ENCODE data around the gene PAX3. TPM values are rescaled to one million over a fixed set of nuclear protein-coding genes. Genes with fewer than 3 reads are reported as not detected.

PAX3 gene
- total RNA-seq, 2 donors from 2014 or later, result not detected

DNA sequence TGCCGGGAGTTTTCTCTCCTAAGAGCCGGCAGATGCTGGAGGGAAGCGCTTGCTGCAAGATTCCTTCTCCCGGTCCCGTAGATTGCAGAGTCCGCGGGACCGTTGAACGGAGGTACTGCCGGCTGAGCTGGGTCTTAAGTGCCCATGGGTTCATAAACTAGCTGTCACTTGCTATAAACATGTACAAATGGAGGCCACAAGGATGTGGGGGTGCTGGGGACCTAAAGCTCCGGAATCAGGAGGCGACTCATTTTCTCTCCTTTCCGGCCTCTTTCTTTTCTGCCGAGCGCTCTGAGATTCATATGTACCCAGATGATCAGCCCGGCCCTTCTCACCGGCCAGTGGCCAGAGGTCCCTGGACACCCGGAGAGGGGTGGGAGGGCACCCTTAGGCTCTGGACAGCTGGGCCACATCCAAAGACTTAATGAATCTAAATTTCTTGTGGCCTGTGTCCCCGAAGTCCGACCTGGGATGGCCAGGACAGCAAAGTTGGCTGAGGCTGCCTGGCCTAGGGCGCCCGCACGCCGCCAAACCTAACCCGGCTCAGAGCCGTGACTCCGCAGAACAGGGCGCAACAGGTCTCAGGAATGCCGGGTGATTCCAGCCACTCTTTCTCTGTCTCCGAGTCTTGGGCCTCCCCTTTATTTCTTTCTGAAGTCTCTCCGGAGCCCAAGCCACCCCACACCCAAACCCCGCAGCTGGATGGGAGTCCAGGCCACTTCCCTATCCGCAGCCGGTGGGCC is 2.4 kb upstream of the PAX3 start:
- intact Hi-C loops (cut with DNase I), result no loop called here
- Histone ChIP-seq H3K36me3 (no peaks in the 10 kb centered on the region), H3K27ac (no peak overlapping the region), H3K27me3 (replicated peaks; ENCODE audit: insufficient read depth) (peaks cover 89% of the 10 kb centered on the region), H3K4me3 (no peak overlapping the region), H3K9me3 (no peaks in the 10 kb centered on the region), H3K4me1 (replicated peaks) (no peaks in the 10 kb centered on the region)
- DNase-seq (ENCODE audit: low spot score), result no peak
- TF ChIP-seq, protein P1, sequence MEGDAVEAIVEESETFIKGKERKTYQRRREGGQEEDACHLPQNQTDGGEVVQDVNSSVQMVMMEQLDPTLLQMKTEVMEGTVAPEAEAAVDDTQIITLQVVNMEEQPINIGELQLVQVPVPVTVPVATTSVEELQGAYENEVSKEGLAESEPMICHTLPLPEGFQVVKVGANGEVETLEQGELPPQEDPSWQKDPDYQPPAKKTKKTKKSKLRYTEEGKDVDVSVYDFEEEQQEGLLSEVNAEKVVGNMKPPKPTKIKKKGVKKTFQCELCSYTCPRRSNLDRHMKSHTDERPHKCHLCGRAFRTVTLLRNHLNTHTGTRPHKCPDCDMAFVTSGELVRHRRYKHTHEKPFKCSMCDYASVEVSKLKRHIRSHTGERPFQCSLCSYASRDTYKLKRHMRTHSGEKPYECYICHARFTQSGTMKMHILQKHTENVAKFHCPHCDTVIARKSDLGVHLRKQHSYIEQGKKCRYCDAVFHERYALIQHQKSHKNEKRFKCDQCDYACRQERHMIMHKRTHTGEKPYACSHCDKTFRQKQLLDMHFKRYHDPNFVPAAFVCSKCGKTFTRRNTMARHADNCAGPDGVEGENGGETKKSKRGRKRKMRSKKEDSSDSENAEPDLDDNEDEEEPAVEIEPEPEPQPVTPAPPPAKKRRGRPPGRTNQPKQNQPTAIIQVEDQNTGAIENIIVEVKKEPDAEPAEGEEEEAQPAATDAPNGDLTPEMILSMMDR (IDR thresholded peaks at IDR 0.05), result no peak
- TF ChIP-seq POLR2AphosphoS5 (IDR thresholded peaks at IDR 0.05) (no peak), POLR2A (IDR thresholded peaks at IDR 0.05) (no peak)
- WGBS, result 10% methylated on average over 34 of the region's 34 CpGs

DNA sequence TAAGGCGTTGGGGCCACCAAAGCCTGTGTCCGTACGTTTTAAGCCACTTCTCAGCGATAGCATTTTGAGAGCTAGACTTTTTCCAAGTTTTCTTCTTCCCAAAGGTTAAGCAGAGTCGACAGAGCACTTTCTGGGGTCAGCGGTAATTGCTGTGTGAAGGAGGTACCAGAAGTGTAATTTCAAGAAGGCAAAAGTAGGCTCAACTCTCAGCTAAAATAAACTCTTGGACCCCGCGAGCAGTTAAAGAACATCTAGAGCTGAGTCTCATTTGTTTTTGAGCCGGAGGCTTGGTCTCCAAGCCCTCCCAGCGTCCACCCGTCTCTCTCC is 1.9 kb upstream of the PAX3 start:
- DNase-seq (ENCODE audit: low spot score), result no peak
- H3K9me3 ChIP-seq, result no peaks in the 10 kb centered on the region
- WGBS, result 9% methylated on average over 11 of the region's 11 CpGs
- TF ChIP-seq POLR2AphosphoS5 (IDR thresholded peaks at IDR 0.05), result no peak
- no peak for TF ChIP-seq POLR2A (IDR thresholded peaks at IDR 0.05)
- TF ChIP-seq, protein P1 (IDR thresholded peaks at IDR 0.05), result no peak
- H3K27me3 ChIP-seq (replicated peaks; ENCODE audit: insufficient read depth), result peaks cover 87% of the 10 kb centered on the region
- H3K36me3 ChIP-seq, result no peaks in the 10 kb centered on the region
- H3K4me3 ChIP-seq, result no peak overlapping the region
- no peaks in the 10 kb centered on the region for H3K4me1 ChIP-seq (replicated peaks)
- intact Hi-C loops (cut with DNase I), result no loop called here
- H3K27ac ChIP-seq, result no peak overlapping the region

DNA sequence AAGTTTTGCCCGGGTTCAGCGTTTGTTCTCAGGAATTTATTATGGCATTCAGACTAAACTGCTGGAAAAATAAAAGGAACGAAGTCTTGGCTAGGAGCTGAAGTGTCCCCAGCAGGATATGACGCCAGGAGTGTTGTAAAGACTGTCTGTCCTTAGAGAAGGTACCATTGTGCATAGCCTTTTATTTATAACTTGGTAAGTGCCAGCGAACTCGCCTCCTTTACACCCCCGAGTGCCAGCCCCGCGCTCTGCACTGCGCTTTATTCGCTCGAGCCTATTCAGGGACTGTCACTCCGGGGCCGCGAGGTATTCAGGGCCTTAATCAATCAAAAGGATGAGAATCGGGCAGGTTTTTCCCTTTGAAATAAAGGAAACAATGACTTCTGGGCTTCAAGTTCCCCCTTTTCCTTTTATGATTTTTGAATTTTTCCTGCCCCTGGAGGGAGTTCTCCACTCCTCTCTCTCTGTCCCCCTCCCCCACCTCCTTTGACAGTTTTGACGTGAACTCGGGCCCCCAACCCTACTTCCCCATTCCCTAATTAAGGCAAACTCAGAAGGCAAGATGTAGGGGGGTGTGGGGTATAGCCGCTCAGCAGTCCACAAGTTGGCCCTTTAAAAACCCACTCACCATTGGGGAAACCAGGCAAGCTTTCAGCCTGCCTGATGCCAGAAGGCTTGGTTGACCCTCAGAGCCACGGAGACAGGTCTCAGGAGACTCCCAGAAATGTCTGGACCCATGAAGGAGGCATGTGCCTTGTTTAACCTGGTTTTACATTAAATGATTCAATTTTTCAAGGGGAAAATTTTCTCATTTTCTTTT is 1.3 kb upstream of the PAX3 start:
- Histone ChIP-seq H3K27me3 (replicated peaks; ENCODE audit: insufficient read depth) (peaks cover 85% of the 10 kb centered on the region), H3K27ac (no peak overlapping the region), H3K9me3 (no peaks in the 10 kb centered on the region), H3K4me1 (replicated peaks) (no peaks in the 10 kb centered on the region), H3K4me3 (no peak overlapping the region), H3K36me3 (no peaks in the 10 kb centered on the region)
- DNase-seq (ENCODE audit: low spot score), result no peak
- intact Hi-C loops (cut with DNase I), result no loop called here
- no peak for TF ChIP-seq POLR2A (IDR thresholded peaks at IDR 0.05)
- TF ChIP-seq, protein P1 (IDR thresholded peaks at IDR 0.05), result no peak
- whole genome bisulfite sequencing, result 10% methylated on average over 20 of the region's 20 CpGs

DNA sequence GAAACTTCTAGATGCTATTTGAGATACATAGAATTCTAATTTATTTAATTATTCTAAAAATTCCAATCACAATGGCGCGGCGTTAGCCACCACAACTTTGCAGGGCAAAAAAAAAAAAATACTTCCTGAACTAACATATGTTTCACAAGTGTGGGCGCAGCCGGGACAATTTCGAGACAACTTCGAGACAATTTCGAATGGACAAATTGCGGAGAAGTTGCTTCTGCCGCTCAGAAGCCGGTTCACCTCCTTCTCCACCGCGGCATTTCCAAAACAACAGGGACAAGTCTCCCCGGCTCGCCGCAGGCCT is 842 bp downstream of the PAX3 start:
- Histone ChIP-seq H3K36me3 (no peaks in the 10 kb centered on the region), H3K27me3 (replicated peaks; ENCODE audit: insufficient read depth) (peaks cover 78% of the 10 kb centered on the region), H3K4me3 (no peak overlapping the region), H3K9me3 (no peaks in the 10 kb centered on the region), H3K4me1 (replicated peaks) (no peaks in the 10 kb centered on the region), H3K27ac (no peak overlapping the region)
- DNase-seq (ENCODE audit: low spot score), result no peak
- intact Hi-C loops (cut with DNase I), result no loop called here
- 12% methylated on average over 16 of the region's 16 CpGs for WGBS
- TF ChIP-seq, protein P1 (IDR thresholded peaks at IDR 0.05), result no peak
- TF ChIP-seq POLR2A (IDR thresholded peaks at IDR 0.05), result no peak
- no peak for TF ChIP-seq POLR2AphosphoS5 (IDR thresholded peaks at IDR 0.05)

DNA sequence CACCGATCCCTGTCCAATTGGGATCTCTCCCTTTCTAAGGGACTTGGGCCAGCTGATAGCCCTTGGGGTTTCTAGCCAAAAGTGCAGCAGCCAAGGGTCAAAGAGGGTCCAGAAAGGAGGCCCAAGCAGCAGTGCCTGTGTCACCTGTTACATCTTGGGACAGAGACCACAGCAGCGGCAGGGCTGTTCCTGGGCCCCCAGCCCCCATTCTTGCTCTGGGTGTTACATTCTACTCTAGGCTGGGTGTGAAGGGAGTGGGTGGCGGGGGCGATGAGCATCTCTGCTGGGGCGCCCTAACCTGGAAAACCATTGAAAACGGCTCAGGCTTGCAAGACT is 1.2 kb downstream of the PAX3 start:
- Histone ChIP-seq H3K36me3 (no peaks in the 10 kb centered on the region), H3K9me3 (no peaks in the 10 kb centered on the region), H3K27ac (no peak overlapping the region), H3K4me3 (no peak overlapping the region), H3K4me1 (replicated peaks) (no peaks in the 10 kb centered on the region), H3K27me3 (replicated peaks; ENCODE audit: insufficient read depth) (peaks cover 76% of the 10 kb centered on the region)
- TF ChIP-seq POLR2A (IDR thresholded peaks at IDR 0.05) (no peak), POLR2AphosphoS5 (IDR thresholded peaks at IDR 0.05) (no peak)
- TF ChIP-seq, protein P1 (IDR thresholded peaks at IDR 0.05), result no peak
- intact Hi-C loops (cut with DNase I), result no loop called here
- WGBS, result 17% methylated on average over 6 of the region's 6 CpGs
- no peak for DNase-seq (ENCODE audit: low spot score)

All from prostate gland (tissue), 2 donors.